ENCODE data around the gene SKIC2.
A peak's percentile ranks its signal among the peaks of the same experiment; 100 is the strongest.
"Not testable (repeated sequence)": the region's sequence is repeated elsewhere in the genome, so short reads cannot be mapped to it uniquely, and the experiment has no call there.

SKIC2 gene

DNA sequence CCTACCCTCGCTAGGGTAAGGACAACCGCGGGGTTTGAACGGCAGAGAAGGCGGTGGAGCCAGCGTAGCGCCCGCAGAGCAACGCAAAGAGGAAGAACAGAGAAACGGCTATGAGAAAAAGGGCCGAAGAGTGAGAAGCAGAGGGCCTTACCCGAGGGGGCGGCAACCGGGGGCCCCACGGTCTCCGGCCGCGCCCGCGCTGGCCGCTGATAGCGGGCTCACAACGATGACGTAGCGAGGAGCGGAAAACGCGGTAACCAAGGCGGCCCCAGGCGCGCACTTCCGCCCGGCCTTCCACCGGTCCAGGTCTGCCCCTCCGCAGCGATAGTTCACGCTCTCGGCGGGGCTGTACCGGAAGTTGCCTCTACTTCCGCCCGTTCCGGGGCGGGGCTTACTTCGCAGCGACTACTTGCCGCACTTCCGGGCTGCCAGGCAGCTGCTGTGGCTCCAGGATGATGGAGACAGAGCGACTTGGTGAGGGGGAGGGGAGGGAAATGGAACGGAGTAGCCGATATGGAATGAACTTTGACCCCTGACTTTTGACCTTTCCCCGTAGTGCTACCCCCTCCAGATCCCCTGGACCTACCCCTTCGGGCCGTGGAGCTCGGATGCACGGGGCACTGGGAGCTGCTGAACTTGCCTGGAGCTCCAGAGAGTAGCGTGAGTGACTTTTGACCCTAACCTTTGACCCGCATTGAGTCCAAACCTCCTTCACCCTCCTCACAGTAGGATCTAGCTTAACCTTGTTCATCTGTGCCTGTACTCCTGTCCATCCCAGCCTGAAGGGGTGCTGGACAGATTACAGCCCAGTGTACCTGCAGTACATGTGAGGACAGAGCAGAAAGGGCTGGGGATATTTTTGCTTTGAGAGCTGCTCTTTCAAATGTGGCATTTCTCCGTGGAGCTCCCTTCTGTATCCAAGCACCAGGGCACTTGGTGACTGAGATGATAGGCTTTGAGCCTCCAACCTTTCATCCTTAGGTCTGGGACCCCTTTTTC, at the start of gene SKIC2, which contains the start of gene NELFE:
TSS of gene SKIC2 (plus strand) at position 435 of the 999 bp plus-strand sequence. CDS start at position 453, 18 bp downstream.
TSS of gene NELFE (minus strand) at position 231 of the 999 bp plus-strand sequence. CDS start 525 bp downstream, outside the sequence.
- Histone ChIP-seq H3K4me3 (ENCODE audit: low read length) (peak within 1 kb of the TSS; percentile 98), H3K9me3 (ENCODE audit: insufficient read depth, low read length) (no peaks in the 10 kb centered on the region), H3K27ac (ENCODE audit: low read length) (peak within 1 kb of the TSS; percentile 30; the same call in 1 of the 2 replicates), H4K20me1 (ENCODE audit: insufficient read depth, low read length) (no peaks in the 10 kb centered on the region), H3K79me2 (ENCODE audit: low read length) (peaks cover 21% of the 10 kb centered on the region), H3K9ac (ENCODE audit: low read length) (peak within 1 kb of the TSS; percentile 85), H3K4me1 (ENCODE audit: low read length) (peaks cover 13% of the 10 kb centered on the region), H3K36me3 (replicated peaks; ENCODE audit: low read depth, low read length) (peaks cover 12% of the 10 kb centered on the region), H3K4me2 (ENCODE audit: low read length) (peak within 1 kb of the TSS; percentile 93), H2AFZ (ENCODE audit: low read depth, low read length) (peak within 1 kb of the TSS; percentile 63; the same call in 1 of the 2 replicates), H3K27me3 (ENCODE audit: low read depth, low read length) (no peaks in the 10 kb centered on the region)
- TF ChIP-seq EZH2phosphoT487 (IDR thresholded peaks at IDR 0.05; ENCODE audit: low read depth), result no peak
- TF ChIP-seq, protein P1, sequence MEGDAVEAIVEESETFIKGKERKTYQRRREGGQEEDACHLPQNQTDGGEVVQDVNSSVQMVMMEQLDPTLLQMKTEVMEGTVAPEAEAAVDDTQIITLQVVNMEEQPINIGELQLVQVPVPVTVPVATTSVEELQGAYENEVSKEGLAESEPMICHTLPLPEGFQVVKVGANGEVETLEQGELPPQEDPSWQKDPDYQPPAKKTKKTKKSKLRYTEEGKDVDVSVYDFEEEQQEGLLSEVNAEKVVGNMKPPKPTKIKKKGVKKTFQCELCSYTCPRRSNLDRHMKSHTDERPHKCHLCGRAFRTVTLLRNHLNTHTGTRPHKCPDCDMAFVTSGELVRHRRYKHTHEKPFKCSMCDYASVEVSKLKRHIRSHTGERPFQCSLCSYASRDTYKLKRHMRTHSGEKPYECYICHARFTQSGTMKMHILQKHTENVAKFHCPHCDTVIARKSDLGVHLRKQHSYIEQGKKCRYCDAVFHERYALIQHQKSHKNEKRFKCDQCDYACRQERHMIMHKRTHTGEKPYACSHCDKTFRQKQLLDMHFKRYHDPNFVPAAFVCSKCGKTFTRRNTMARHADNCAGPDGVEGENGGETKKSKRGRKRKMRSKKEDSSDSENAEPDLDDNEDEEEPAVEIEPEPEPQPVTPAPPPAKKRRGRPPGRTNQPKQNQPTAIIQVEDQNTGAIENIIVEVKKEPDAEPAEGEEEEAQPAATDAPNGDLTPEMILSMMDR (IDR thresholded peaks at IDR 0.05; ENCODE audit: low read depth, low read length), result no peak

DNA sequence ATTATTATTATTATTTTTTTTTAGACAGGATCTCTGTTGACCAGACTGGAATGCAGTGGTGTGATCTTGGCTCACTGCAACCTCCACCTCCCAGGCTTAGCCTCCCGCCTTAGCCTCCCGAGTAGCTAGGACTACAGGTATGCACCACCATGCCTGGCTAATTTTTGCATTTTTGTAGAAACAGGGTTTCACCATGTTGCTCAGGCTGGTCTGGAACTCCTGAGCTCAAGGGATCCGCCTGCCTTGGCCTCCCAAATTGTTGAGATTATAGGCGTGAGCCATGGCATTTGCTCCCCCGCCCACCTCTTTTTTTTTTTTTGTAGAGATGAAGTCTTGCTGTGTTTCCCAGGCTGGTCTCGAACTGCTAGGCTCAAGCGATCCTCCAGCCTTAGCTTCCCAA, 49.7 kb upstream of the SKIC2 start:
- H4K20me1 ChIP-seq (ENCODE audit: insufficient read depth, low read length); H2AFZ ChIP-seq (ENCODE audit: low read depth, low read length); H3K9ac ChIP-seq (ENCODE audit: low read length); H3K4me3 ChIP-seq (ENCODE audit: low read length); H3K9me3 ChIP-seq (ENCODE audit: insufficient read depth, low read length); H3K36me3 ChIP-seq (replicated peaks; ENCODE audit: low read depth, low read length); H3K4me2 ChIP-seq (ENCODE audit: low read length); H3K27me3 ChIP-seq (ENCODE audit: low read depth, low read length); H3K27ac ChIP-seq (ENCODE audit: low read length); H3K79me2 ChIP-seq (ENCODE audit: low read length): not testable (repeated sequence)
- peaks cover 27% of the 10 kb centered on the region for H3K4me1 ChIP-seq (ENCODE audit: low read length)

DNA sequence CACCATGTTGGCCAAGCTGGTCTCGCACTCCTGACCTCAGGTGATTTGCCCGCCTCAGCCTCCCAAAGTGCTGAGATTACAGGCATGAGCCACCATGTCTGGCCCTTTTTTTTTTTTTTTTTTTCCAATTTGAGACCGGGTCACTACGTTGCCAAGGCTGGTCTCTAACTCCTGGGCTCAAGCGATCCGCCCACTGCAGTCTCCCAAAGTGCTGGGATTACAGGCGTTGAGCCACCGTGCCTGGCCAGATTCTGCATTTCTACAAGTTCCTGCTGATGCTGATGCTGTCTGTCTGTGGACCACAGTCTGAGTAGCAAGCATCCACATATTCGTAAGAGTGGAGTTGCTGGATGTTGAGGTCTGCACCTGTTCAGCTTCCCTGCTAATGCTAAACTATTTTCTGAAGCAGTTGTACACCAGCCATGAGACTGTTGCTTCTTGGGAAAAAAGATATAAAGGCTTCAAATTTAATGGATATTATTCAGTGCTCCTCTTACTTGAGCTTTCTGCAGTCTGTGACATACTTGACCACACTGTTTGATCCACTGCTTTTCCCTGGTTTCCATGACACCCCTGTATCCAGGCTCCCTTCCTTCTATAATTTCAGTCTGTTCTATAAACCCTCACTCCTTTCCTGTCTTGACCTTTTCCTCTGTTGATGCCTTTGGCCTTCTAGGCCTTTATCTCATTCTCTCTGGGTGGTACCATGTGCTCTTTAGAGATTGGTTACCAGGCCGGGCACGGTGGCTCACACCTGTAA, 47.0 kb upstream of the SKIC2 start:
- peaks cover 33% of the 10 kb centered on the region for H3K4me1 ChIP-seq (ENCODE audit: low read length)
- TF ChIP-seq, protein P1 (IDR thresholded peaks at IDR 0.05; ENCODE audit: low read depth, low read length), result no peak
- TF ChIP-seq EZH2phosphoT487 (IDR thresholded peaks at IDR 0.05; ENCODE audit: low read depth), result no peak

DNA sequence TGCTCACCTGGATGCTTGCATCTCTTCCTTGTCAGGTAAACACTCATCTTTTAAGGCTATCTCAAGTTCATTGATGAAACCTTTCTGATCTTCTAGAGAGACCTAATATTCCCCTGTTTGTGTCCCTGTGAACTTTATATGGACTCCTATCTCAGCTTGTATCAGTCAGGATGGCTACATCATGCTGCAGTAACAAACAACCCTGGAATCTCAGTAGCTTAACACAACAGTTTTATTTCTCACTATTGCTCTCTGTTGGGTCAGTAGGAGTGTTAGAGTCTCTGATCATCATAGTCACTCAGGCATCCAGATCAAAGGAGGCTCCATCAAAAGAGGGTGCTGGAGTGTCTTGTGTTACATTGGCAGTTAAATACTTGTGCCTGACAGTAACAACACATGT, 43.6 kb upstream of the SKIC2 start:
- H4K20me1 ChIP-seq (ENCODE audit: insufficient read depth, low read length), result no peaks in the 10 kb centered on the region
- H3K79me2 ChIP-seq (ENCODE audit: low read length), result no peaks in the 10 kb centered on the region
- H3K36me3 ChIP-seq (replicated peaks; ENCODE audit: low read depth, low read length), result no peaks in the 10 kb centered on the region
- TF ChIP-seq, protein P1 (IDR thresholded peaks at IDR 0.05; ENCODE audit: low read depth, low read length), result no peak
- no peak for TF ChIP-seq EZH2phosphoT487 (IDR thresholded peaks at IDR 0.05; ENCODE audit: low read depth)
- no peak overlapping the region for H3K4me3 ChIP-seq (ENCODE audit: low read length)
- no peaks in the 10 kb centered on the region for H3K9me3 ChIP-seq (ENCODE audit: insufficient read depth, low read length)
- H3K27ac ChIP-seq (ENCODE audit: low read length), result no peak overlapping the region
- peaks cover 20% of the 10 kb centered on the region for H3K4me1 ChIP-seq (ENCODE audit: low read length)
- H3K27me3 ChIP-seq (ENCODE audit: low read depth, low read length), result no peaks in the 10 kb centered on the region
- no peak overlapping the region for H3K4me2 ChIP-seq (ENCODE audit: low read length)
- H3K9ac ChIP-seq (ENCODE audit: low read length), result no peak overlapping the region
- H2AFZ ChIP-seq (ENCODE audit: low read depth, low read length), result no peak overlapping the region

More for the DNA sequence above, 47.0 kb upstream of the SKIC2 start:
- Histone ChIP-seq H3K27me3 (ENCODE audit: low read depth, low read length) (no peaks in the 10 kb centered on the region), H3K36me3 (replicated peaks; ENCODE audit: low read depth, low read length) (no peaks in the 10 kb centered on the region), H3K27ac (ENCODE audit: low read length) (no peak overlapping the region), H3K4me2 (ENCODE audit: low read length) (no peak overlapping the region), H3K4me3 (ENCODE audit: low read length) (no peak overlapping the region), H4K20me1 (ENCODE audit: insufficient read depth, low read length) (no peaks in the 10 kb centered on the region), H2AFZ (ENCODE audit: low read depth, low read length) (no peak overlapping the region), H3K79me2 (ENCODE audit: low read length) (no peaks in the 10 kb centered on the region), H3K9ac (ENCODE audit: low read length) (no peak overlapping the region), H3K9me3 (ENCODE audit: insufficient read depth, low read length) (no peaks in the 10 kb centered on the region)

Measured in OCI-LY3 (cell line).